Ishikawa (cell line): ENCODE data around the gene CHI3L2.

ENCODE experiments used
- CEBPB ChIP-seq: IDR thresholded peaks from 2 replicates; pipeline ENCODE4 v1.6.1; 2012
- CREB1 ChIP-seq: IDR thresholded peaks from 2 replicates; pipeline ENCODE4 v1.6.1; 2012; ENCODE audit warnings: low read depth
- EGR1 ChIP-seq: IDR thresholded peaks from 2 replicates; pipeline ENCODE4 v1.6.1; 2012
- EP300 ChIP-seq: IDR thresholded peaks from 2 replicates; pipeline ENCODE4 v1.6.1; 2012; ENCODE audit warnings: borderline replicate concordance
- FOXM1 ChIP-seq: IDR thresholded peaks from 2 replicates; pipeline ENCODE4 v1.6.1; 2012; ENCODE audit warnings: low read depth, borderline replicate concordance
- MAX ChIP-seq: IDR thresholded peaks from 2 replicates; pipeline ENCODE4 v1.6.1; 2012
- NFIC ChIP-seq: IDR thresholded peaks from 2 replicates; pipeline ENCODE4 v1.6.1; 2012
- RAD21 ChIP-seq: IDR thresholded peaks from 2 replicates; pipeline ENCODE4 v1.6.1; 2012; ENCODE audit warnings: low read depth
- REST ChIP-seq: IDR thresholded peaks from 2 replicates; pipeline ENCODE4 v1.6.1; 2012; ENCODE audit warnings: low read depth, mild to moderate bottlenecking
- TAF1 ChIP-seq: IDR thresholded peaks from 2 replicates; pipeline ENCODE4 v1.6.1; 2012; ENCODE audit warnings: low read depth, mild to moderate bottlenecking
- TCF12 ChIP-seq: IDR thresholded peaks from 2 replicates; pipeline ENCODE4 v1.6.1; 2012; ENCODE audit warnings: low read depth
- TEAD4 ChIP-seq: IDR thresholded peaks from 2 replicates; pipeline ENCODE4 v1.6.1; 2012
- USF1 ChIP-seq: IDR thresholded peaks from 2 replicates; pipeline ENCODE4 v1.6.1; 2012
- YY1 ChIP-seq: IDR thresholded peaks from 2 replicates; pipeline ENCODE4 v1.6.1; 2012; ENCODE audit warnings: low read depth
- ZBTB7A ChIP-seq: IDR thresholded peaks from 2 replicates; pipeline ENCODE4 v1.6.1; 2012; ENCODE audit warnings: low read depth

The CHI3L2 gene

GRCh38 chr1:111209622-111210021 is 17.9 kb upstream of the CHI3L2 start:
- no peak for TF ChIP-seq TCF12

GRCh38 chr1:111211921-111212320 is 15.6 kb upstream of the CHI3L2 start:
- TF ChIP-seq EGR1: no peak
- no peak for TF ChIP-seq FOXM1
- no peak for TF ChIP-seq CREB1
- TF ChIP-seq USF1: no peak
- TF ChIP-seq MAX: no peak
- no peak for TF ChIP-seq YY1
- no peak for TF ChIP-seq RAD21
- TF ChIP-seq TAF1: no peak
- no peak for TF ChIP-seq NFIC
- TF ChIP-seq TEAD4: no peak
- no peak for TF ChIP-seq REST
- TF ChIP-seq CEBPB: no peak
- TF ChIP-seq TCF12: no peak
- no peak for TF ChIP-seq ZBTB7A
- no peak for TF ChIP-seq EP300

GRCh38 chr1:111212634-111213335 is 14.7 kb upstream of the CHI3L2 start:
- TF ChIP-seq MAX: no peak
- no peak for TF ChIP-seq FOXM1

GRCh38 chr1:111213412-111213811 is 14.1 kb upstream of the CHI3L2 start:
- no peak for TF ChIP-seq USF1
- TF ChIP-seq CEBPB: no peak
- no peak for TF ChIP-seq FOXM1
- no peak for TF ChIP-seq TAF1
- TF ChIP-seq EGR1: no peak
- TF ChIP-seq RAD21: no peak
- no peak for TF ChIP-seq MAX
- TF ChIP-seq REST: no peak
- no peak for TF ChIP-seq TEAD4
- no peak for TF ChIP-seq CREB1
- TF ChIP-seq ZBTB7A: no peak
- no peak for TF ChIP-seq EP300
- no peak for TF ChIP-seq NFIC
- no peak for TF ChIP-seq YY1
- TF ChIP-seq TCF12: no peak

- TF ChIP-seq TAF1: no peak
- TF ChIP-seq CEBPB: no peak
- no peak for TF ChIP-seq TCF12
- no peak for TF ChIP-seq YY1
Observed at GRCh38 chr1:111214074-111214801, 13.3 kb upstream of the CHI3L2 start.

- TF ChIP-seq CREB1: no peak
- no peak for TF ChIP-seq REST
- TF ChIP-seq MAX: no peak
- no peak for TF ChIP-seq FOXM1
- TF ChIP-seq TEAD4: no peak
- no peak for TF ChIP-seq EGR1
- no peak for TF ChIP-seq CEBPB
Observed at GRCh38 chr1:111214884-111215283, 12.6 kb upstream of the CHI3L2 start.
